GM18870 (cell line): ENCODE results near the gene ZNF433.
"Not testable (repeated sequence)": the region's sequence is repeated elsewhere in the genome, so short reads cannot be mapped to it uniquely, and the experiment has no call there.

ENCODE experiments used
- ATAC-seq: cut with Tn5 transposase; IDR thresholded peaks from one replicate; pipeline ENCODE4 v1.9.1; 2021; ENCODE audit warnings: moderate library complexity; ENCODE audit not compliant: unreplicated experiment

Gene ZNF433

DNA sequence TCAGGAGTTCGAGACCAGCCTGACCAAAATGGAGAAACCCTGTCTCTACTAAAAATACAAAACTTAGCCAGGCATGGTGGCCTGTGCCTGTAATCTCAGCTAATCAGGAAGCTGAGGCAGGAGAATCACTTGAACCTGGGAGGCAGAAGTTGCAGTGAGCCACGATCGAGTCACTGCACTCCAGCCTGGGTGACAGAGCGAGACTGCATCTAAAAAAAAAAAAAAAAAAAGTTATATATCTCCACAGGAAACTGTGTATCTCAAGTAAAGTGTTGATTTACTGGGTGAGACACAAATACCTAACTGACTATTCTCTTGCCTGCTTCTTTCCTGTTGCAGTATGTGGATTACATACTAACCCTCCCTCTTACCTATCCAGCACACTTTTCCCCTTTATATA lies 43.6 kb downstream of the ZNF433 start:
- not testable (repeated sequence) for ATAC-seq

DNA sequence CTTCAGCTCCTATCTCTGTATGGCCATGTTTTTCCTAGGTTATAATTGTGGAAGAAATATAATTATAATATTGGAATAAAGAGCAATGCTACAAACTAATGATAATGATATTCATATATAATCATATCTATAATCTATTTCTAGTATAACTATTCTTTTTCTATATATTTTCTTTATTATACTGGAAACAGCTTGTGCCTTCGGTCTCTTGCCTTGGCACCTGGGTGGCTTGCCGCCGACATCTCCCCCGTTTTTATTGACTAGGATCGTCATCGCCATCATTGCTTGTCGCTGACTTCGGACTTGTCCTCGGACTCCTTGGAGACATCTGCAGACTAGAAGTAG lies 46.4 kb downstream of the ZNF433 start:
- no peak for ATAC-seq

DNA sequence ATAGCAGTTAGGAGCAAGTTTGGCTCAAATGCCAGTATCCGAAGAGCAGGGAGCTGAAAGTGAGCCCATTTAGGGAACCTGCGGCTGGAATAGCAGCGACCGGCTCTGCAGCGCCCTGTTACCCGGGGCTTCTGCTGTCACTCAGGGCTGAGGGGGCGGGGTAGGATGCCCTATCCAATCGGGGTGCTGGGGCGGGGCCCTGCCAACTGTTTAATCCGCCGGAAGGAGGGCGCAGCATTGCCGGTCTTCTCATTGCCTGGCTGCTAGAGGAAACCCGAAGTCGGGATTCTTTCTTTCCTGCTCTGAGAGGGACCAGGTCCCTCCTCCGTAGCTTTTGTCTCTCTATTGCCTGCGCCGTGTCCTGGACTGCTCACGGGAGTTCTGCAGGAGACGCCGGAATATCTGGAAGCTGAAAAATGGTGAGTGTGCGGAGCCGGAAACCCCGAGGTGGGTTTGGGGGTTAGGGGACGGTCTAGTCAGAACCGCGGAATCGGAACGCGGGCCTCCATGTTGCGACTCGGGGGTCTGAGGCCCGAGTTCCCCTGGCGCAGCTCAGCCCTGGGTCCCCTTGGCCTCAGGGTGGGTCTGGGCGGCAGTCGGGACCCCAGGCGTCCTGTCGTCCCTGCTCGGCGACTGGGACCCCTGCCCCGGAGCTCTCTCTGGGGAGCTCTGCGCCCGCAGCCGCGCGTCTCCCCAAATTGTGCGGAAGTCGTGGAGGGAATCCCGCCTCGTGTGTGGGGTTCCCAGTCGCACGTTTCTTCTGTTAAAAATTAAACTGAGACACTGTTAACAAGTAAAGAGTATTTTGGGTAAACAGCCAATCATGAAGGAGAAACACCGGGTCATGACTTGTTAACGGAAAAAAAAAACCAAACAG lies 47.8 kb downstream of the ZNF433 start:
- peak; percentile 62 for ATAC-seq

DNA sequence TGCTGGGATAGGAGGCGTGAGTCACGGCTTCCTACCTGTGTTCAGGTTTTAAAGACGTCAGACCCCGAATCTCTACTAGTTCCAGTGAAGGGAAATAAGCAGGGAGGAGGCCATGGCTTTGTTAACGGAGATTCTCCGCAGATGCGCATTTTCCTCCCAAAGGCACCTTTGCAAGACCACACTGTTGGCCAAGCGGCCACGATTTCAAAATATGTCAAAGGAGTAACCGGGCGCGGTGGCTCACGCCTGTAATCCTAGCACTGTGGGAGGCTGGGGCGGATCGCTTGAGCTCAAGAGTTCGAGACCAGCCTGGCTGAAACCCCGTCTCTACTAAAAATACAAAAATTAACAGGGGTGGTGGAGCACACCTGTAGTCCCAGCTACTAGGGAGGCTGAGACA lies 48.7 kb downstream of the ZNF433 start:
- no peak for ATAC-seq

DNA sequence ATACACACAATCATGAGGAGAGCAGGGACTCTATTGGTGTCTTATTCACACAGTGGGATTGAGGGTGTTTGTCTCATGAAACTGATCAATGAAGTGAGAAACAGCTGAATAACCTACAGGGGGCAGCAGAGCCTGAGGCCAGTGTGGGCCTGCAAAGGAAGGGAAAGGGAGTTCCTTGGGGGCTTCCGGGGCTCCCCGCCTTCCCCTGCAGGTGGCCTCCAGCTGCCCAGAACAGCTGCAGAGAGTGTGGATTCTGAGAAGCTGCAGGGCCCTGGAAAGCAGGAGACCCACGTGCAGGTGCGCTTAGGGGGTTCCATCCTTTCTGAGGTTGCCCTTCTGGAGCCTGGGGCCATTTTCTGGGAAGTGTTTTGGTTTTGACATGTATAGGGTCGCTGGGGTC lies 50.5 kb downstream of the ZNF433 start:
- no peak for ATAC-seq

DNA sequence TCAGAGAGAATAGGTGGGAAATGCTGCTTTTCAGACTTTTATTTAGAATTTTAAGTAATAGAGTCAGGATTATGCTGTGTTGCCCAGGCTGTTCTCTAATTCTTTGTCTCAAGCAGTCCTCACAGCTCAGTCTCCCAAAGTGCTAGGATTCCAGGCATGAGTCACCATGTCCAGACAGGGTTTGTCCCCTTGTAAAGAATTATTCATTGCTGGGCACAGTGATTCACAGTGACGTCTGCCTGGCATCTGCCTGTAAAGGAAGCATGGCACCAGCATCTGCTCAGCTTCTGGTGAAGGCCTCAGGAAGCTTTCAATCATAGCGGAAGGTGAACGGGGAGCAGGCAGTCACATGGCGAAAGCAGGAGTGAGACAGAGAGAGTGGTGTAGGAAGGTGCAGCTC lies 53.0 kb downstream of the ZNF433 start:
- no peak for ATAC-seq

DNA sequence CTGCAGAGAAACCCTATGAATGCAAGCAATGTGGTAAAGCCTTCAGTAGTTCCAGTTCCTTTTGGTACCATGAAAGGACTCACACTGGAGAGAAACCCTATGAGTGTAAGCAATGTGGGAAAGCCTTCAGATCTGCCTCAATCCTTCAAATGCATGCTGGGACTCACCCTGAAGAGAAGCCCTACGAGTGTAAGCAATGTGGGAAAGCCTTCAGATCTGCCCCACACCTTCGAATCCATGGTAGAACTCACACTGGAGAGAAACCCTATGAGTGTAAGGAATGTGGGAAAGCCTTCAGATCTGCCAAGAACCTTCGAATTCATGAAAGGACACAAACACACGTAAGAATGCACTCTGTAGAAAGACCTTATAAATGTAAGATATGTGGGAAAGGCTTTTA lies 56.0 kb downstream of the ZNF433 start:
- ATAC-seq = no peak

DNA sequence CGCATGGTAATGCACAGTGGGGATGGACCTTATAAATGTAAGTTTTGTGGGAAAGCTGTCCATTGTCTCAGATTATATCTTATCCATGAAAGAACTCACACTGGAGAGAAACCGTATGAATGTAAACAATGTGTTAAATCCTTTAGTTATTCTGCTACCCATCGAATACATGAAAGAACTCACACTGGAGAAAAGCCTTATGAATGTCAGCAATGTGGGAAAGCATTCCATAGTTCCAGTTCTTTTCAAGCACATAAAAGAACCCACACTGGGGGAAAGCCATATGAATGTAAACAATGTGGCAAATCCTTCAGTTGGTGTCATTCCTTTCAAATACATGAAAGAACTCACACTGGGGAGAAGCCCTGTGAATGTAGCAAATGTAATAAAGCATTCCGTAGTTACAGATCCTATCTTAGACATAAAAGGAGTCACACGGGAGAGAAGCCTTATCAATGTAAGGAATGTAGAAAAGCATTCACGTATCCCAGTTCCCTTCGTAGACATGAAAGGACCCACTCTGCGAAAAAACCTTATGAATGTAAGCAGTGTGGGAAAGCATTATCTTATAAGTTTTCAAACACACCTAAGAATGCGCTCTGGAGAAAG lies 56.9 kb downstream of the ZNF433 start:
- ATAC-seq = no peak

DNA sequence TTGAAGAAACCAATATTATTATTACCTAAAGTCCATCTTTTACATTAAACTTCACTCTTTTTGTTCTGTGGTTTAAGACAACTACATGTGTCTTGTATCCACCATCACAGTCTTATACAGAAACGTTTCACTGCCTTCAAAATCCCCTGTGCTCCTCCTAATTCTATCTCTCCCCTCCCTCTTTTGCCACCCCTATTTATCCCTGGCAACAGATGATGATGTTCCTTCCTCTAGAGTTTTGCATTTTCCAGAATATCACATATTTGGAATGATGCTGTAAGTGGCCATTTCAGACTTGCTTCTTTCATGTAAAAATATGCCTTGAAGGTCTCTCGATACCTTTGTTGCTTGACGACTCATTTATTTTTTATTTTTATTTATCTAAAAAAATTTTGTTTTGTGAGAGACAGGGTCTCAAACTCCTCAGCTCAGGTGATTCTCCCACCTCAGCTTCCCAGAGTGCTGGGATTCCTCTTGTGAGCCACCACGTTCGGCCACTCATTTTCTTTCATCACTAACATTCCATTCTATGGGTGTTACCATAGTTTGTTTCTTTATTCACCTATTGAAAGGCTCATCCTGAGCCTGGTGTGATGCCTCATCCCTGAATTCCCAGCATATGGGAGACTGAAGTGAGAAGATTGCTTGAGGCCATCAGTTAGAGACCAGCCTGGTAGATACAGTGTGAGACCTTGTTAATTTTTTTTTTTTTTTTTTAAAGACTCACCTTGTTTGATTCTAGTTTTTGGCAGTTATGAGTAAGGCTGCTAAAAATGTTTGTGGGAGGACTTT lies 62.3 kb downstream of the ZNF433 start:
- ATAC-seq = no peak

DNA sequence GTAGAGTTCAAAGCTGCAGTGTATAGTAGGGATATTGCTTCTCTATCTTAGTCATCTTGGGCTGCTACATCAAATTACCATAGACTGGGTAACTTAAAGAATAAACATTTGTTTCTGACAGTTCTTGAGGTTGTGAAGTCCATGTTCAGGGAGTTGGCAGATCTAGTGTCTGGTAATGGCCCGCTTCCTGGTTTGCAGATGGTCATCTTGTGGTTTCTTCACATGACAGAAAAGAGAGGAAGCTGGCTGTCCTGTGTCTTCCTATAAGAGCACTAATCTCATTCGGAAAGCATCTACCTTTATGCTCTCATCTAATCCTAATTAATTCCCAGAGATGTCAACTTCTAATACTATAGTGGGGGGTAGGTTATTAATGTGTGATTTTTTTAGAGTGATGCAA lies 64.4 kb downstream of the ZNF433 start:
- ATAC-seq = no peak

DNA sequence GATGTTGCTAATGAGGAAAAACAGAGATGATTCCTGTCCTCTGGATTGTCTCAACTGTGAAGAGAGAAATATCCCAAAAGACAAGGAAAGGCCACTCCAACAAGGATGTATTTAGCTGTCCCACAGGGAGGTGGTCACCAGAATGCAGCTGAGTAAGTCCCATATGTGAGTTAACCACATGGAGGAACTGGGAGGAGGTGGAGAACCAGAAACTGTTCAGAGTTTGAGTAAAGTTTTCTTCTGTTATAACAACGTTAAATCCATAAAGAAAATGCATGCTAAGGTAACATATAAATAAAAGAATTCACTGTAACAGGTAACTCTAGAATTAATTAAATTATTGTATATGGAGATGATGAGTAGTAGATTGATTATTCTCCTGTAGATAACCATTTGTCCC lies 65.3 kb downstream of the ZNF433 start:
- no peak for ATAC-seq

DNA sequence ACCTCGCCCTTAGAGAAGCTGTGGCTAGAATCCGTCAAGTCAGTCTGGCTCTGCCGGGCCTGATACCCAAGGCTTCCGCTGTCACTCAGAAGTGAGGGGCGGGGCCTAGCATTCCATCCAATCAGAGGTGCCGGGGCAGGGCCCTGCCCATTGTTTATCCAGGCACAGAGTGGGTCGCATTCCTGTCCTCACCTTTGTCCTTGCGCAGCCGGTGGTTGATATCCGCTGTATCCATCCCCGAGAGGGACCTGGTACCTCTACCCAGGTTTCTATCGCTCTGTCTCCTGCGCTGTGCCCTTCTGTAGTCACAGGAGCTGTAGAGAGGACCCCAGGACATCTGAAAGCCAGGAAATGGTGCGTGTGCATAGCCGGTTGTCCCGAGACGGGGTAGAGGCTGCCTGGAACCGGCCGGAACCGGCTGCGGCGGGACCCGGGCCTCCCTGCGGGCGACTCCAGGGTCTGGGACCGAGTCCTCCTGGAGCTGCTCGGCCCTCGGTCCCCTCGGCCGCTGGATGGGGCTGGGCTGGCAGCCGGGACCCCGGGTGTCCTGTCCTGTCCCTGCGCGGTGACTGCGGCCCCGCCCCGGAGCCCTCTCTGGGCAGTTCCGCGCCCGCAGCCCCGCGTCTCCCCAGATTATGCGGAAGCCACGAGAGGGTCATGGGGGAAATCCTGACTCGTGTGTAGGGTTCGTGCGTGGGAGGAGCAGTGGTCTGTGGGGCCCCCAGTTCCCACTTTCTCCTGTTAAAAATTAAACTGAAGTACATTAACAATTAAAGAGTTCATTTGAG lies 70.4 kb downstream of the ZNF433 start, which contains the start of gene ZNF763:
Gene ZNF763, plus strand, starts transcription at position 183 of the 788 bp plus-strand sequence. Its CDS starts 169 bp downstream, at position 352.
- ATAC-seq = peak; percentile 84
